GM12878 (cell line): Measurements from ENCODE around the gene PLTP. TPM values are rescaled to one million over a fixed set of nuclear protein-coding genes. Genes with fewer than 3 reads are reported as not detected.

Experiments
- ATAC-seq: fragments of 200-7000 bp; cut with Tn5 transposase; 3 replicates; pipeline ENCODE4 v1.9.1; 2020; ENCODE audit warnings: mild to moderate bottlenecking, moderate library complexity
- BruUV-seq: library from RNA; stranded (reverse); fragments of 400-500 nt; replicated peaks from 2 replicates; lab custom pipeline; 2021; lab: Mats Ljungman, UMichigan
- CTCF ChIA-PET: fragments of 300-600 bp; sonication (Branson Sonifier 250); formaldehyde crosslinking; extraction: SDS; loops from one replicate; lab custom pipeline; 2021; ENCODE audit warnings: inconsistent platforms; lab: Yijun Ruan, JAX
- POLR2A ChIA-PET: fragments of 350-600 bp; formaldehyde crosslinking; extraction: SDS; loops from one replicate; lab custom pipeline; 2021; ENCODE audit warnings: inconsistent platforms; lab: Charles Lee
- RAD21 ChIA-PET: fragments of 300-600 bp; sonication (Branson Sonifier 250); formaldehyde crosslinking; loops from one replicate; lab custom pipeline; 2023; ENCODE audit warnings: antibody characterized with exemption; ENCODE audit not compliant: unreplicated experiment; lab: Charles Lee
- SMC1A ChIA-PET: fragments of 300-600 bp; sonication (Branson Sonifier 250); formaldehyde crosslinking; loops from one replicate; lab custom pipeline; 2023; ENCODE audit not compliant: unreplicated experiment, uncharacterized antibody; lab: Charles Lee
- DNase-seq: peaks from one replicate; pipeline ENCODE4 v3.0.0-alpha.2; 2011; ENCODE audit warnings: low read depth, low spot score
- FAIRE-seq: peaks from 3 replicates; lab custom pipeline; 2011; peaks lifted over from hg19 to GRCh38; lab: Jason Lieb, UNC
- H2AFZ ChIP-seq: 2 replicates; pipeline ENCODE4 v1.6.0; 2011; ENCODE audit warnings: low read depth, low read length, control low read depth; ENCODE audit not compliant: control insufficient read depth
- H3K27ac ChIP-seq: 2 replicates; pipeline ENCODE4 v1.5.1; 2011; ENCODE audit warnings: control low read depth; ENCODE audit not compliant: control insufficient read depth, insufficient read depth
- H3K27me3 ChIP-seq, 2 experiments: replicated peaks in 1 of 2; 2 replicates each; pipeline versions ENCODE4 v1.6.0 to v1.6.1; 2011; ENCODE audit warnings: low read length in 1 of 2; ENCODE audit not compliant: control insufficient read depth in 2 of 2, insufficient read depth in 2 of 2
- H3K36me3 ChIP-seq, 2 experiments: 2 replicates each; pipeline ENCODE4 v1.5.1; 2011; ENCODE audit warnings: low read length in 1 of 2; ENCODE audit not compliant: control insufficient read depth in 2 of 2, insufficient read depth in 2 of 2
- H3K4me1 ChIP-seq: 2 replicates; pipeline ENCODE4 v1.6.1; 2011; ENCODE audit warnings: mild to moderate bottlenecking, low read length, moderate library complexity, mixed read lengths; ENCODE audit not compliant: control insufficient read depth, insufficient read depth
- H3K4me2 ChIP-seq: 2 replicates; pipeline ENCODE4 v1.6.0; 2011; ENCODE audit warnings: control low read depth; ENCODE audit not compliant: control insufficient read depth, insufficient read depth
- H3K4me3 ChIP-seq: fragments of 200-600 bp; sonication (generic); 2 replicates; pipeline ENCODE4 v1.5.1; 2016
- H3K79me2 ChIP-seq: 2 replicates; pipeline ENCODE4 v1.6.0; 2011; ENCODE audit warnings: low read length; ENCODE audit not compliant: control insufficient read depth, insufficient read depth
- H3K9ac ChIP-seq: 2 replicates; pipeline ENCODE4 v1.8.0; 2011; ENCODE audit warnings: low read length, control low read depth, mixed read lengths; ENCODE audit not compliant: control insufficient read depth, insufficient read depth
- H3K9me3 ChIP-seq: replicated peaks from 3 replicates; pipeline ENCODE4 v1.5.1; 2011; ENCODE audit warnings: mild to moderate bottlenecking, low read length; ENCODE audit not compliant: control insufficient read depth, insufficient read depth
- H4K20me1 ChIP-seq: 2 replicates; pipeline ENCODE4 v1.6.0; 2011; ENCODE audit not compliant: control insufficient read depth, insufficient read depth
- ASH2L ChIP-seq: fragments of 300-600, 200-600 bp; sonication (generic); IDR thresholded peaks from 2 replicates; pipeline ENCODE4 v1.6.1; 2017; ENCODE audit warnings: low read depth, mild to moderate bottlenecking, borderline replicate concordance
- CHD4 ChIP-seq: fragments of 200-600 bp; sonication (generic); IDR thresholded peaks from 2 replicates; pipeline ENCODE4 v1.6.1; 2016; ENCODE audit warnings: mild to moderate bottlenecking
- CUX1 ChIP-seq: IDR thresholded peaks from 2 replicates; pipeline ENCODE4 v1.6.1; 2012; ENCODE audit warnings: improper control_type of control experiment, low read depth, low read length; ENCODE audit not compliant: insufficient replicate concordance
- EGR1 ChIP-seq, 2 experiments: IDR thresholded peaks; 1 replicate in 1 of 2; 2 replicates in 1 of 2; pipeline ENCODE4 v1.6.1; 2011 to 2012; ENCODE audit warnings: low read depth in 2 of 2, low read length in 2 of 2, borderline replicate concordance in 1 of 2, mild to moderate bottlenecking in 1 of 2, moderate library complexity in 1 of 2
- EZH2 ChIP-seq: IDR thresholded peaks from 2 replicates; pipeline ENCODE4 v1.6.1; 2012; ENCODE audit warnings: low read depth, mild to moderate bottlenecking, control low read depth, inconsistent platforms, low read length, borderline replicate concordance; ENCODE audit not compliant: control insufficient read depth
- HDAC2 ChIP-seq: fragments of 200-600 bp; sonication (generic); IDR thresholded peaks from 2 replicates; pipeline ENCODE4 v1.6.1; 2017
- NFYA ChIP-seq: IDR thresholded peaks from 2 replicates; pipeline ENCODE4 v1.6.1; 2011; ENCODE audit warnings: low read depth, mild to moderate bottlenecking, low read length, improper control_type of control experiment, borderline replicate concordance
- SPI1 ChIP-seq: IDR thresholded peaks from 2 replicates; pipeline ENCODE4 v1.6.1; 2011; ENCODE audit warnings: low read depth, mild to moderate bottlenecking, low read length, moderate library complexity, borderline replicate concordance; ENCODE audit not compliant: insufficient read depth
- SUPT20H ChIP-seq: IDR thresholded peaks from 2 replicates; pipeline ENCODE4 v1.6.1; 2011; ENCODE audit warnings: low read depth, mild to moderate bottlenecking, low read length, moderate library complexity, borderline replicate concordance; ENCODE audit not compliant: control insufficient read depth
- YY1 ChIP-seq: IDR thresholded peaks from 2 replicates; pipeline ENCODE4 v1.6.1; 2011; ENCODE audit warnings: low read depth, mild to moderate bottlenecking, low read length
- ZBTB4 ChIP-seq: fragments of 450-650 bp; formaldehyde crosslinking; IDR thresholded peaks from 2 replicates; pipeline ENCODE4 v1.4.0; 2022; ENCODE audit warnings: mild to moderate bottlenecking, moderate library complexity
- ZNF24 ChIP-seq: fragments of 450-650 bp; IDR thresholded peaks from 2 replicates; pipeline ENCODE4 v1.6.1; 2017; ENCODE audit warnings: antibody characterized with exemption, mild to moderate bottlenecking
- ZNF384 ChIP-seq: IDR thresholded peaks from 2 replicates; pipeline ENCODE4 v1.6.1; 2012; ENCODE audit warnings: low read depth, mild to moderate bottlenecking, low read length, improper control_type of control experiment, borderline replicate concordance
- ZNF622 ChIP-seq: fragments of 450-650 bp; IDR thresholded peaks from 2 replicates; pipeline ENCODE4 v1.6.1; 2017; ENCODE audit warnings: mild to moderate bottlenecking, inconsistent platforms
- WGBS: methylation state at CpG from one replicate; pipeline ENCODE4 v1.1.6; 2016; ENCODE audit warnings: low lambda C conversion rate; ENCODE audit not compliant: insufficient replicate concordance, insufficient coverage; ENCODE audit errors: missing lambda C conversion rate; 5-methylcytosine and 5-hydroxymethylcytosine counted together
- in situ Hi-C: fragments of 300-500 bp; cut with MboI; formaldehyde crosslinking; loops from 9 replicates; pipeline ENCODE4 v1.14.3; 2018; ENCODE audit warnings: mixed read lengths
- intact Hi-C: fragments of 100-400 bp; cut with micrococcal nuclease; formaldehyde crosslinking; loops from one replicate; pipeline ENCODE4 v1.14.2; 2022; ENCODE audit not compliant: unreplicated experiment
- polyA plus RNA-seq, 11 experiments: library from polyadenylated mRNA; depleted of rRNA in 4 of 11; unstranded in 6 of 11; stranded (reverse) in 5 of 11; fragments of >200 nt; fragmentation: Nextera tagmentation in 4 of 11; fragmentation: Illumina TruSeq in 1 of 11; extraction: Ambion mirVana in 4 of 11; extraction: Trizol in 1 of 11; gene quantifications; 1 replicate in 1 of 11; 2 replicates in 10 of 11; pipeline versions ENCODE4 v1.2.1 to v1.2.3, GENCODE V29; 2011 to 2016; ENCODE audit warnings: inconsistent platforms in 2 of 11, missing spikeins in 2 of 11, low read depth in 1 of 11
- total RNA-seq, 4 experiments: library from RNA; depleted of rRNA in 3 of 4; stranded (reverse); fragments of >200 nt in 3 of 4; fragmentation: Illumina TruSeq in 1 of 4; extraction: Trizol in 1 of 4; gene quantifications; 2 replicates each; pipeline versions ENCODE4 v1.2.1 to v1.2.3, GENCODE V29; 2013 to 2021

The PLTP gene
- total and polyA plus RNA-seq, 10 of the 15 experiments (the other 5 are each of a cell fraction or from before 2014, with no cell fraction given) = 1.6 to 17.0 (median 7.6) TPM

- TF ChIP-seq EGR1 (IDR thresholded peaks at IDR 0.05; ENCODE audit: borderline replicate concordance in 1 of 2, low read depth in 2 of 2, low read length in 2 of 2) (no peak), HDAC2 (no peak), NFYA (no peak), CUX1 (no peak), ASH2L (no peak), ZNF24 (no peak), YY1 (no peak)
- TF ChIP-seq, all 136 proteins: peak for 0
Measured at GRCh38 chr20:45888681-45889080, 23.3 kb downstream of the PLTP start (continued).

- Histone ChIP-seq H3K4me1 (peaks cover 25% of the 10 kb centered on the region), H3K36me3 (peaks cover 5 to 11% of the 10 kb centered on the region in 2 experiments; a peak in 2 of 4 replicates), H3K9me3 (no peaks in the 10 kb centered on the region), H3K9ac (no peak within 1 kb of the TSS), H4K20me1 (no peaks in the 10 kb centered on the region), H3K4me3 (no peak within 1 kb of the TSS), H2AFZ (no peak within 1 kb of the TSS), H3K27me3 (no peaks in the 10 kb centered on the region), H3K27ac (no peak within 1 kb of the TSS), H3K79me2 (peaks cover 10% of the 10 kb centered on the region), H3K4me2 (no peak within 1 kb of the TSS)
- FAIRE-seq (no peak), ATAC-seq (no peak), DNase-seq (no peak)
- POLR2A ChIA-PET = no interaction called here
- 94% methylated on average over 8 of the region's 8 CpGs for WGBS
- SMC1A ChIA-PET = no interaction called here
- CTCF ChIA-PET = no interaction called here
- intact Hi-C loops (no loop called here), in situ Hi-C loops (no loop called here)
- RAD21 ChIA-PET = no interaction called here
- BruUV-seq = no TSS peak
- TF ChIP-seq ZBTB4 (CRISPR knock-in tag) (no peak), CHD4 (no peak), ZNF622 (no peak), ZNF384 (no peak), SUPT20H (no peak), EZH2 (no peak), EGR1 (IDR thresholded peaks at IDR 0.05; ENCODE audit: borderline replicate concordance in 1 of 2, low read depth in 2 of 2, low read length in 2 of 2) (no peak), SPI1 (no peak)
Measured at GRCh38 chr20:45887346-45887715, 24.6 kb downstream of the PLTP start, which contains the start of gene SPATA25. Gene SPATA25 (minus strand): TSS chr20:45887622. CDS start chr20:45887590, 32 bp downstream.
